K562 (cell line): ENCODE data around the gene ATG4D. TPM values are rescaled to one million over a fixed set of nuclear protein-coding genes. Genes with fewer than 3 reads are reported as not detected.
A peak's percentile ranks its signal among the peaks of the same experiment; 100 is the strongest.

Experiments used
- EZH2 ChIP-seq: IDR thresholded peaks from 2 replicates; pipeline ENCODE4 v1.6.1; 2012; ENCODE audit warnings: low read depth, mild to moderate bottlenecking, inconsistent platforms, low read length, borderline replicate concordance
- MAZ ChIP-seq, 2 experiments: fragments of 450-650 bp in 1 of 2; sonication (generic) in 1 of 2; formaldehyde crosslinking; IDR thresholded peaks in 1 of 2; conservative IDR thresholded peaks in 1 of 2; 2 replicates each; pipeline versions ENCODE4 v1.4.0 to v1.5.0; 2020; ENCODE audit warnings: mild to moderate bottlenecking in 1 of 2, missing genetic modification reagents in 1 of 2
- MGA ChIP-seq: fragments of 450-650 bp; IDR thresholded peaks from 2 replicates; pipeline ENCODE4 v1.6.1; 2016; ENCODE audit warnings: mild to moderate bottlenecking, moderate library complexity
- MITF ChIP-seq: IDR thresholded peaks from 2 replicates; pipeline ENCODE4 v1.6.1; 2014; ENCODE audit warnings: antibody characterized with exemption
- MXI1 ChIP-seq: IDR thresholded peaks from 2 replicates; pipeline ENCODE4 v1.6.1; 2011; ENCODE audit warnings: low read depth, mild to moderate bottlenecking, improper control_type of control experiment, low read length
- SIN3B ChIP-seq: fragments of 450-650 bp; IDR thresholded peaks from 2 replicates; pipeline ENCODE4 v1.6.1; 2017; ENCODE audit warnings: low read depth, mild to moderate bottlenecking, moderate library complexity
- SUPT5H ChIP-seq: fragments of 450-650 bp; IDR thresholded peaks from 2 replicates; pipeline ENCODE4 v1.6.1; 2016
- TFAP4 ChIP-seq: sonication (generic); formaldehyde crosslinking; IDR thresholded peaks from 2 replicates; pipeline ENCODE4 v1.8.0; 2022; ENCODE audit warnings: missing genetic modification reagents, mild to moderate bottlenecking, moderate library complexity, borderline replicate concordance
- ZFPM2 ChIP-seq: fragments of 250-450 bp; sonication (Bioruptor Pico); IDR thresholded peaks from 2 replicates; pipeline ENCODE4 v1.5.1; 2022; ENCODE audit warnings: mild to moderate bottlenecking
- ZNF3 ChIP-seq: fragments of 250-450 bp; sonication (Bioruptor Pico); IDR thresholded peaks from 2 replicates; pipeline ENCODE4 v1.5.0; 2021; ENCODE audit warnings: mild to moderate bottlenecking, moderate library complexity
- polyA plus RNA-seq, 8 experiments: library from polyadenylated mRNA; depleted of rRNA in 4 of 8; stranded (reverse) in 5 of 8; unstranded in 3 of 8; fragments of >200 nt; fragmentation: Nextera tagmentation in 2 of 8; fragmentation: Illumina TruSeq in 1 of 8; extraction: Ambion mirVana in 2 of 8; extraction: Trizol in 1 of 8; gene quantifications; 2 replicates each; pipeline versions ENCODE4 v1.2.1 to v1.2.3, GENCODE V29; 2011 to 2014; ENCODE audit warnings: inconsistent platforms in 1 of 8, missing spikeins in 1 of 8
- total RNA-seq, 7 experiments: library from RNA; depleted of rRNA in 6 of 7; stranded (reverse); fragments of >200 nt in 6 of 7; fragmentation: Illumina TruSeq in 2 of 7; extraction: Trizol in 2 of 7; gene quantifications; 2 replicates each; pipeline versions ENCODE4 v1.2.1 to v1.2.3, GENCODE V29; 2011 to 2021; ENCODE audit warnings: low replicate concordance in 1 of 7
- TF ChIP-seq, protein P1 (sequence below), 2 experiments: IDR thresholded peaks; 2 replicates each; pipeline ENCODE4 v1.6.1; 2012; ENCODE audit warnings: improper control_type of control experiment in 2 of 2, low read depth in 2 of 2, low read length in 2 of 2, borderline replicate concordance in 1 of 2

Gene ATG4D
- total and polyA plus RNA-seq, 9 of the 15 experiments (the other 6 are each of a cell fraction or from before 2014, with no cell fraction given) = 0.51 to 66.1 (median 22.9) TPM

- TF ChIP-seq MITF (no peak), MGA (no peak), EZH2 (no peak), TFAP4 (CRISPR knock-in tag) (peak; percentile 91), MXI1 (peak; percentile 74), SIN3B (peak; percentile 62; the same call in 1 of the 2 replicates), ZNF3 (CRISPR knock-in tag) (no peak), MAZ (CRISPR knock-in tag; conservative IDR thresholded peaks at IDR 0.05 in 1 of 2, IDR thresholded peaks at IDR 0.05 in 1 of 2) (peak; percentile 99 to 100), ZFPM2 (CRISPR knock-in tag) (no peak), SUPT5H (peak; percentile 70)
- TF ChIP-seq, protein P1, sequence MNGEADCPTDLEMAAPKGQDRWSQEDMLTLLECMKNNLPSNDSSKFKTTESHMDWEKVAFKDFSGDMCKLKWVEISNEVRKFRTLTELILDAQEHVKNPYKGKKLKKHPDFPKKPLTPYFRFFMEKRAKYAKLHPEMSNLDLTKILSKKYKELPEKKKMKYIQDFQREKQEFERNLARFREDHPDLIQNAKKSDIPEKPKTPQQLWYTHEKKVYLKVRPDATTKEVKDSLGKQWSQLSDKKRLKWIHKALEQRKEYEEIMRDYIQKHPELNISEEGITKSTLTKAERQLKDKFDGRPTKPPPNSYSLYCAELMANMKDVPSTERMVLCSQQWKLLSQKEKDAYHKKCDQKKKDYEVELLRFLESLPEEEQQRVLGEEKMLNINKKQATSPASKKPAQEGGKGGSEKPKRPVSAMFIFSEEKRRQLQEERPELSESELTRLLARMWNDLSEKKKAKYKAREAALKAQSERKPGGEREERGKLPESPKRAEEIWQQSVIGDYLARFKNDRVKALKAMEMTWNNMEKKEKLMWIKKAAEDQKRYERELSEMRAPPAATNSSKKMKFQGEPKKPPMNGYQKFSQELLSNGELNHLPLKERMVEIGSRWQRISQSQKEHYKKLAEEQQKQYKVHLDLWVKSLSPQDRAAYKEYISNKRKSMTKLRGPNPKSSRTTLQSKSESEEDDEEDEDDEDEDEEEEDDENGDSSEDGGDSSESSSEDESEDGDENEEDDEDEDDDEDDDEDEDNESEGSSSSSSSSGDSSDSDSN (IDR thresholded peaks at IDR 0.05; ENCODE audit: borderline replicate concordance in 1 of 2, low read depth in 2 of 2, low read length in 2 of 2) = peak in 1 of 2 experiments; percentile 81; a peak in 2 of 4 replicates
Measured at GRCh38 chr19:10502524-10503001, 41.1 kb upstream of the ATG4D start (continued).
